Cerebellar cortex (tissue), 1 donor: Measurements from ENCODE around the gene ANKRD12.
"Not testable (repeated sequence)": the region's sequence is repeated elsewhere in the genome, so short reads cannot be mapped to it uniquely, and the experiment has no call there.

ENCODE experiments used
- DNase-seq: peaks from one replicate; pipeline ENCODE4 v3.0.0-alpha.2; 2015; ENCODE audit warnings: low spot score

ANKRD12 gene

DNA sequence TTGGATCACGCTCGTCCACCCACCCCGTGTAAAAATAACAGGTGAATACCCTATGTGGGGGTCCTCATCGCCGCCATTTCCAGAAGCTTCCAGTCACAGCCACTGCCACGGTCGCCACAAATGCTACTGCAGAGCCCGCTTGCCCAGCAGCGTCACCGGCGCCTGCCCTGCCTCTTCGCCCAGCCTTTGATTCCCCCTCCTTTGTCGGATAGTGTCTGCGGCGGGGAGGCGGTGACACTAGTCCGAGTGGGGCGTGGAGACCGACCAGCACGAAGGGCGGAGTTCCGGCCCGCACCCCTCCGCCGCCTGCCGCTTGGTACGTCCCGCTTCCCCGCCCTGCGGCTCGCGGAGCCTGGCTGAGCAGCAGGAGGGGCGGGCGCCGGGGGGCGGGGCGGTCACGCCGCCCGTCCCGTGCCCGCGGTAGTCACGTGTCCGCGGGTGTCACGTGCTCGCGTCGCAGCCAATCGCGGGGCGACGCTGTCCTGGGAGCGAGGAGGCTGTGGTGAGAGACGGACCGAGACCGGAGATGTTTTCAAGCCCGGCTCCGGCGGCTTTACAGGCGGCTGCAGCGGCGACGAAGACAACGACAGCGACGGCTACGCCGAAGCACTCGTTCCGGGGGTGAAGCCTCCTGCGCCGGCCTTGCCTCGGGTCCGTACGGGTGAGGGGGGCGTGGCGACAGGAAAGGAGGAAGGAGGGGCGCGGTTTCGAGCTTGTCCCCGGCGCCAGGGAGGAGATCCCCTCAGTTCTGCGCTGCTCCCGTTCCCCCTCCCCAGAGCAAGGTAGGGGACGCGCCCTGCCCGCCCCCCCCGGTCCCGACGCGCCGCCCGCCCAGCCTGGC is at the start of gene ANKRD12:
ANKRD12 (plus strand) TSS at position 467 of the 841 bp plus-strand sequence. CDS start 45,652 bp downstream, outside the sequence.
- DNase-seq = peak; percentile 96

DNA sequence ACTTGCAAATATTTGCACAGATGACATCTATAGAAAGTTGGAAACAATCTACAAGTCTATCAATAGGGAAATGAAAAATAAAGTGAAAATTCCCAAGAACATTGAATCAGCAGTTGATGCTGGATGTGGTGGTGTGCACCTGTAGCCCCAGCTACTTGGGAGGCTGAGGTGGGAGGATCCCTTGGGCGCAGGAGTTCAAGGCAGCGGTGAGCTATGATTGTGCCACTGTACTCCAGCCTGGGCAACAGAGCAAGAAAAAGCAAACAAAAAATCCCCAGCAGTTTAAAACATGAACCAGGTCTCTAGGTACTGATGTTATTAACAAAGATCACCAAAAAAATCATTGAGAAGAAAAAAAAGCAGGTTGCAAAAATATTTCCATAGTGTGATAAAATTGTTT is 49.4 kb upstream of the ANKRD12 start:
- no peak for DNase-seq

DNA sequence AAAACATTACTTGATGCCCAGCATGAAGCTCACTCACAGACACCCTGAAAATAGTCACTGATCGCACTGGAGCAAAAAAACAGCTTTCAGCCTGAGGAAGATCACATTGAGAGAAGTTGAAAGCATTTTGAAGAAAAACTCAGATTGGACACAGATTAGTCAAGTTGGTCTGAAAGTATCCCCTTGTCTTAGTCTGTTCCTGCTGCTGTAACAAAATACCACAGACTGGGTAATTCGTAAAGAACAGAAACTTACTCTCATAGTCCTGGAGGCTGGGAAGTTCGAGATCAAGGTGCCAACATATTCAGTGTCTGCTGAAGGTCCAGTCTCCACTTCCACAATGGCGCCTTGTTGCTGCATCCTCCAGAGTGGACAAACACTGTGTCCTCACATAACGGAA is 48.3 kb upstream of the ANKRD12 start:
- no peak for DNase-seq

DNA sequence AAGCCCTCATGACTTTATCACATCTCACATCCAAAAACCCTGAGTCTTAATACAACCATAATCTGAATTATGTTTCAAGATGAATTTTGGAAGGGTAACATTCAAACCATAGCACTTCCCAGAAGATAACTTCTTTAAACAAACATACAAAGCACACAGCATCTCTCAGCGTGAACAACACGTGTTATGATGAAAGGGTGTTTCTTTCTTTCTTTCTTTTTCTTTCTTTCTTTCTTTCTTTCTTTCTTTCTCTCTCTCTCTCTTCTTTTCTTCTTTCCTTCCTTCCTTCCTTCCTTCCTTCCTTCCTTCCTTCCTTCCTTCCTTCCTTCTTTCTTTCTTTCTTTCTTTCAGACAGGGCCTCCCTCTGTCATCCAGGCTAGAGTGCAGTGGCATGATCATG is 47.9 kb upstream of the ANKRD12 start:
- not testable (repeated sequence) for DNase-seq

- no peak for DNase-seq
These were observed 46.0 kb upstream of the ANKRD12 start for GRCh38 chr18:9090578-9090977.

- DNase-seq = no peak
These were observed 45.5 kb upstream of the ANKRD12 start for GRCh38 chr18:9091066-9091476.

GRCh38 chr18:9092665-9093064 is 43.9 kb upstream of the ANKRD12 start:
- DNase-seq = no peak

DNA sequence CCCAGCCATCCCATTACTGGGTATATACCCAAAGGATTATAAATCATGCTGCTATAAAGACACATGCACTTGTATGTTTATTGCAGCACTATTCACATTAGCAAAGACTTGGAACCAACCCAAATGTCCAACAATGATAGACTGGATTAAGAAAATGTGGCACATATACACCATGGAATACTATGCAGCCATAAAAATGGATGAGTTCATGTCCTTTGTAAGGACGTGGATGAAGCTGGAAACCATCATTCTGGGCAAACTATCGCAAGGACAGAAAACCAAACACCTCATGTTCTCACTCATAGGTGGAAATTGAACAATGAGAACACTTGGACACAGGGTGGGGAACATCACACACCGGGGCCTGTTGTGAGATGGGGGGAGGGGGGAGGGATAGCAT is 43.5 kb upstream of the ANKRD12 start:
- DNase-seq = not testable (repeated sequence)

DNA sequence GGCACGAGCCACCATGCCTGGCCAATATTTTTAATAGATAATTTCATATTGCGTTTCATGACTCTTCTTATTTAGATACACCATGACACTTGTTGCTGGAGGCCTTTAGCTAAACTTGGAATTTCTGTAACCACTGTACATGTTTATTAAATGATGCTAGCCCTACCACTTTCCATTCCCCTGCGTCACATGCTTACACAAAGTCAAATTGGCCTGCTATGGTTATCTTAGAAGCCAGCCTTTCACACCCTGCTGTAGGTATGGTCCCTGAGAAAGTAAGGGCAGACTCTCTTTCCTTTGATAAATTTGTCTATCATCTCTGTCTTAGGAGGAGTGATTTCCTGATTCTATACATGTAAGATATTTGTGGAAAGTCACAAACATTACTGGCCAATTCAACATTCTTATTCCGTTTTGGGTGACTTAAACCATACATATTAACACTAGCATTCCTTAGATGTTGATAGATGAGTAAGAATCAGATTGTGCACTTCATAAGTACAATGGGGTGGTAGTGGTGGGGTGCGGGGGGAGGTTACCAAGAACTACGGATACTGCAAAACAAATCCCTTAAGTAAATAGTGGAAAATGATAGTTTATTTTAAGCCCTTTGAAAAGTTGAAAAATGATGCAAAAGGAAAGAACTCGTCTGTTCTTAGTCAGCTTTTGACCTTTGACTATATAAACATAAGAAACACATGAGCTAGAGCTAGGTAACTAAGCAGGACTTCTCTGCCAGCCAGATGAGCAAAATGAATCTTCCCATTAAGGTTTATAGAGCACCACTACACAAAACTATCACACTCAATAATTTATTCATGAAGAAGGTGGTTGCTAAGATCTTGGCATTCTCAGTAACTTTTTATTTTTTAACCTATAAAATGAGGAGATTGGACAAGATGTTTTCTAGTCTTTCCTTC is 42.0 kb upstream of the ANKRD12 start:
- no peak for DNase-seq

DNA sequence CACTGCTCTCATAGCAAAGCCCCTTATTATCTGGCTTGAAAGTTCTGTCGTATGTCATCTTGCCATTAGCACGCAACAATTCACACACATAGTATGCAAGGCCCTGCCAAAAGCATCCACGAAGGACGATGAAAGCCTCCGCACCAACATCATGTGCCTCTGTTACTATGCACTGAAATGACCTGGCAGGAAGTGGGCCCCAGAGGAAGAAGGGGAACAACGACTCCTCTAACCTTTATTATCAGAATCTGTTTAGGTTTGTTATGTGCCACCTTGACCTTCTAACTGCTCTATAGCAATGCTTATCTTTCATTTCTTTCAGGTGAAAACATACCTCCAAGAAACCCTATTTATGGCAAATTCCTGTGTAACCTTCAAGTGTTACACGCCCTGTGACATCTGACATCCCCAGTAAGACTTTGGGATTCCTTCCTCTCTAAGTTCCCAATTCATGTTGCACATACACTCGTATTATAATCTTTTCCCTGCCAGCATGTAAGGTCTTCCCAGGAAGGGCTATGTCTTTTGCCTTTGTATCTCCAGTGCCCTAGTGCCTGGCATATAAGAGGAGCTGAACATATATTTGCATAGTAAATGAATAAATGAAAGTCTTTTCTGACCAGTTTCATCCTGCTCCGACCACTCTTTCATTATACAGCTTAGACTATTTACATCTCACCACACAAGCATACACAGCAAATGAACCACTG is 41.1 kb upstream of the ANKRD12 start:
- no peak for DNase-seq

- DNase-seq = no peak
These were observed 40.6 kb upstream of the ANKRD12 start for GRCh38 chr18:9096007-9096371.

GRCh38 chr18:9096685-9097084 is 39.9 kb upstream of the ANKRD12 start:
- DNase-seq = no peak

DNA sequence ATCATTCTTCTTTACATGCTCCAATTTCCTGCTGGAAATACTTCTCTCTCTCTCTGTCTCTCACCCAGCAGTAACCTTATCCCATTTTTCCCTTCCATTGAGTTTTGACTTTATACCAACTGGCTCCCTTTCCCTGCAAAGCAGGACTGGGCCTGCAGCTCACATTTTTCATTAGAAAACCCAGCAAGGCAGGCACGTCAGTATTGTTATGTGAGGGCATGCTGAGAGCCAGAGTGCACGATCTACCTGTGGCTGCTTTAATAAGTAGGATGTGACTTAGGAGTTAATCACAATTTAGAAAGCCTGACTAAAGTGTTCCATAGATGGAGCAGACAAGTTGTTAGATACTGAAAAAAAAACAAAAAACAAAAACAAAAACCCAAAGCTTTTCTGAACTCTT is 39.2 kb upstream of the ANKRD12 start:
- DNase-seq = no peak

GRCh38 chr18:9100796-9101195 is 35.8 kb upstream of the ANKRD12 start:
- DNase-seq = no peak

GRCh38 chr18:9101730-9102507 is 34.7 kb upstream of the ANKRD12 start:
- DNase-seq = peak; percentile 53

DNA sequence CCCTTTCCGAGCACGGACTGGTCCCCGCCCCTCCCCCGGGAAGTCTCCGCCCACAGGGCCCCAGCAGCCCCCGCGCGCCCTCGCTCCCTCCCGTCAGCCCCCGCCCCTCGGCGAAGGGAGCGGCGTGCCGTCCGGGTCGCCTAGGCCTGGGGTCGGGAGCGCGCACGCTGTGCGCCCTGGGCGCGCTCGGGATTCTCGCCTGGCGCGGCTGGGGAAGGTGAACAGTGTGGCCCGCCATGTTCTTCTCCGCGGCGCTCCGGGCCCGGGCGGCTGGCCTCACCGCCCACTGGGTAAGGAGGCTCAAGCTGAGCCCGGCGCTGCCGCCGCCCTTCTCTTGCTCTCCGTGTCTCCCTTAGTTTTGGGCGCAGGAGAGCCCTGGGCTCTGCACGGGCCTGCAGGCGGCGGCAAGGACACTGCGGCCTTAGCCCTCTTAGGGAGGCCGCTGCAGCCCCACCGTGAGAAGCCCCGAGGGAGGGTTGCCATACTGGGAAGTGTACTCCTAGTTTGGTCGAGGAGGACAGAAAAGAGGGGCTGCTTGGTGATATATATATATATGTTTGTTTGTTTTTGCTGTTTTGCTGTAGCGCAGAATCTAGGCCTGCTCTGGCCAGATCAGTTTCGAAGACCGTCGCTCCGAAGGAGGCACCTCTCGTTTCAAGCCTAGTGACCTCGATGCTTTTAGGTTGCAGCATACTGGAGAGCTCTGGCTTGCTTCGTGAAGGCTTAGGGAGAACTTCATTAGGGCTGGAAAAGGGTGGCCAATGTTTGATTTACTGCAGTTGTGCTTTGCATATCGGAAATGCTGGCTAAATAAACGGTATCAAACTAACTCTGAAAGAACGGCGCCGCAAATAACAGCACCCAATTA is 33.8 kb upstream of the ANKRD12 start, which contains the start of gene NDUFV2:
NDUFV2 (plus strand) TSS at position 192 of the 868 bp plus-strand sequence; CDS start at position 237, 45 bp downstream.
- DNase-seq = peak; percentile 95

GRCh38 chr18:9103376-9103873 is 33.2 kb upstream of the ANKRD12 start:
- no peak for DNase-seq

DNA sequence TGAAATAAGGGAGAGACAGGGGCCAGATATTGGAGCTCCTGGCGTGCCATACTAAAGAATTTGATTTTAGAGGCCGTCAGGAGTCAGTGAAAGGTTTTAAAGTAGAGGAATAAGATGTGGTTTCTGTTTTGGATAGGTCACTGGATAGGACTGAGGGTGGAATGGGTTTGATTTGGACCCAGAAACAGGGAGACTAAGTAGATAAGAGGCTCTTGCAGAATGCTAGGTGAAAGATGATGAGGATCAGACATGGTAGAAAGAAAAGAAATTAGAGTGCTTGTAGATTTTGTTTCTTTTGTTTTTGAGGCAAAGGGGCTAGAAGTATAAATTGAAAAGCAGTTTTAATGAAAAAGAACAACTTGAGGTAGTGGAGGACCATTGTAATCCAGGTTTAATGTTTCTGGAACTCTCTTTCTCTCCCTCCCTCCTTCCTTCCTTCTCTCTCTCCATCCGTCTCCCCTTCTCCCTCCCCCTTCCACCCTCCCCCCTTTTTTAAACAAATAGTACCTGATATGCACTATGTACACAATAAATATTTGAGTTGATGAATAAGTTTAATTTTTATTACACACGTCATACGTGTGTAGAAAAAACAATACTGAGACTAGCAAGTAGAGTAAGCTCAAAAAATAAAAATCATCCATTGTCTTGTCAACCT is 32.2 kb upstream of the ANKRD12 start:
- no peak for DNase-seq

DNA sequence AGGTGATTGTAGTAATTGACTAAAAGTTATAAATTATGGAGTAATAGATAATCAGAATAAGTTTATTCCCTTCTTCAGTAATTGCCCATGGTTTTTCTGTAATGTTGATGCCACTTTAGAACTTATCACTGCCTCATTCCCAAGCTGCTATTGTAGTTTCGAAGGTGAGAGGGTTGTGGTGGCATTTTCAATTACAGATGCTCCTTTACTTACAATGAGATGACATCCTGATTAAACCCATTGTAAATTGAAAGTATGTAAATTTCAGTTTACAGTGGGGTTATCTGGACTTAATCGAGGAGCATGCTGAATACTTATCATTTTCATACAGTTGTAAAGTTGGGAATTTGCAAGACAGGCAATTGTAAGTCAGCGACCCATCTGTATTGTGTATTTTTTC is 31.2 kb upstream of the ANKRD12 start:
- DNase-seq = no peak

- no peak for DNase-seq
These were observed 30.5 kb upstream of the ANKRD12 start for GRCh38 chr18:9106094-9106493.
